GM18526 (cell line): ENCODE measurements around the gene PIK3C3.

ENCODE experiments used
- POLR2A ChIP-seq: IDR thresholded peaks from 3 replicates; pipeline ENCODE4 v1.6.1; 2011; ENCODE audit not compliant: insufficient read length; ENCODE audit errors: extremely low read depth

PIK3C3 gene

DNA sequence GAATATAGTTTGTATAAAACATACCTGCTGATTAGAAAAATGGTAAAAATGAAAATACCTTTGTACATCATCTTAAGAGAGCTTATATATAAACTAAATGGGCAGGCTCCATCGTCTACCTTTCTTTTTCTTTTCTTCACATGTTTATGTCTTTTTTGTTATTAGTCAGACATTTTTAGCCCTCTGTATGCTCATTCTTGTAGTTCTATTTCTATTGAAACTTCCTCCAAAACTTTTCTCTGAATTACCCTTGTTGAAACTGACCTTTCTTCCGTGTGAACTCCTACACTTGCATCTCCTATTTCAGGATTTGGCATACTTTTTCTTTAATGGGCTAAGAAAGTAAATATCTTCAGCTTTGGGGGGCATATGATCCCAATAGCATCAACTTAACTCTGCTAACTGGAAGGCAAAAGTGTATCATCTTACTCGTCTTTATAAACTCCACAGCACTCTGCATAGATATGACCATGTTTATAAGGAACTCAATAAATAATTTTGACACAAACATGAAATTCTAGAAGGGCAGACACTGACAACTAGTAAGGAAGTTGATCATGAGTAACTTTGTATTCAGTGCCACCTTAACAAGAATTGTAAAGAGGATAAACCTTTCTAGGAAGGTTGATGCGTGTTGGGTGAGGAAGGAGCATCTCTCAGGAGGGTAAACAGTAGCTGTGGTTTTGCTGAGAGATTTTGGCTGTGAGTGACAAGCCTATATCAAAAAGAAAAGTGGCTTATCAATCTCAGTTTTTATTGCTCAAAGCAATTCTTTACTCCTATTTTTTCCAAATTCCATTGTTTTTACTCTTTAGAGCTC is 127.6 kb downstream of the PIK3C3 start:
- no peak for TF ChIP-seq POLR2A

DNA sequence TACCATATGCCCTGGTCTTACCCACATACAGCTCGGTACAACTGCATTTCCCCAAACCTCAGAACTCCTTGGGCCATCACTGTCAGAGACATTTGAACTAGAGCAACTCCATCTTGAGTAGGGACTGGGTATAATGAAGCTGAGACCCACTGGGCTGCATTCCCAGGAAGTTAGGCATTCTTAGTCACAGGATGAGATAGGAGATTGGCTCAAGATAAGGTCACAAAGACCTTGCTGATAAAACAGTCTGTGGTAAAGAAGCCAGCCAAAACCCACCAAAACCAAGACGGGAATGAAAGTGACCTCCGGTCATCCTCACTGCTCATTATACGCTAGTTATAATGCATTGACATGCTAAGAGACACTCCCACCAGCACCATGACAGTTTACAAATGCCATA is 131.3 kb downstream of the PIK3C3 start:
- TF ChIP-seq POLR2A, result no peak

DNA sequence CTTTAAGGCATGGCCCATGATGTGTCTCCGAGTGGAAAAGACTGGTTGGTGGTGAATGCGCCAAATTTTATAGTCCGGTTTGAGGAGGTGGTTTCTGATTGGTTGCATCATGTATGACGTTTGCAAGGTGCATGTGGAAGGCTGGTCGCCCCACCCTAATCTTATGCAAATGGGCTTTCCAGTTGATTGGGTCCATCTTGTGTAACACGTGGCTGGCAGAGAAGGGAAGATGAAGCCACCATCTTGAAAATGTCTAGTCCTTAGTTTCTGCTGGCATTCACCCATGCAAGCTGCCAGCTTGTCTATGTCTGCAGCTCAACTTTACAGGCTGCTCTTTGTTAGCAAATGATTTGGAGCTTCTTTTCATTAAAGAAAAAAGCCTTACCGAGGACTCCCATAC is 132.2 kb downstream of the PIK3C3 start:
- TF ChIP-seq POLR2A, result no peak

DNA sequence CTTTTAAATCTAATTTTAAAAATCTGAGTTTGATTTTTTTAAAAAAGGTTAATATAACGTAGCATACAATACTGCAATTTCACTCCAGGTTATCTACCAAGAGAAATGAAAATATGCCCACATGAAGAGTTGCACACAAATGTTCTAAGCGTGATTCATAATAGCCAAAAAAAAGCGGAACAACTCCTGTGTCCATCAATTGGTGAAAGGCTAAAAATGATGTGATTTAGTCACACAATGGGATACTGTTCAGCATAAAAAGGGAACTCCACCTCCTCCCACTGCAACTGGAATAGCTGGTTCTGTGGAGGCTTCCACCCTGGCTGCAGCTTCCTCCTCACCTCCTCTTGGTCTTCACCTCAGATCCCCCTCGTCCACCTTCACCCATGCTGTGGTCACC is 132.8 kb downstream of the PIK3C3 start:
- no peak for TF ChIP-seq POLR2A

DNA sequence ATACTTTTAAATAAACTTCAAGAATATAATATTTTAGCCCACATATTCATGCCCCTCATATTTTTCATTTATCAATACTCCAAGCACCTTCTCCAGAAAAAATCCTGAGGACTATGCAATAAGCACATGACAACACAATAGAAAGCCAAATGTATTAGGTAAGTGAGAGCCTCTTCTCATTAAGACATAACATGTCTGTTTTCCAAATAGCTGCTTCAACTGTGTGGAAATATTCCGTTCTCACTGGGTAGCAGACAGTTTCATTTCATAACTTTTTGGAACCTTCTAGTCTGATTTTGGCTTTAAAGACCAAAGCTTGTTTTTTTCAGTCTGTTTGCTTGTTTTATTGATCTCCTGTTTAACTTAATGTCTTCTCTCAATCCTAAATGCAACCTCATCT is 137.8 kb downstream of the PIK3C3 start:
- TF ChIP-seq POLR2A, result no peak

DNA sequence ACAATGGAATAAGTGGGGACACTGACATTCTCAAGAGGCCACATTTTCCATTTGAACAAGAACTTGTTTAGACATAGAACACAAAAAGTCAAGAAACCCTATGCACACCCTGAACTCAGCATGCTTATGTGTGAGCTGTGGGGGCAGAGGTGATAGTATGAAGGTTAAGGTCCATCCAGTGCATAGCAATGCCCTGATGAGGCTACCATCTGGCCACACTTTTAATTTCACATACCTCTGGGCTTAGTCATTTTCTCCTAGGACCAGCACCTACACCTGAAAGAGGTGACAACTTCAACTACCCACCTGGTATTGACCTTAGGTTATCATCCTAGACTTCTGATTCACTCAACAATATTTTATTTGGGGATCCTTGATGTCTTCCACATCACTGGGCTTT is 139.8 kb downstream of the PIK3C3 start:
- TF ChIP-seq POLR2A, result no peak

DNA sequence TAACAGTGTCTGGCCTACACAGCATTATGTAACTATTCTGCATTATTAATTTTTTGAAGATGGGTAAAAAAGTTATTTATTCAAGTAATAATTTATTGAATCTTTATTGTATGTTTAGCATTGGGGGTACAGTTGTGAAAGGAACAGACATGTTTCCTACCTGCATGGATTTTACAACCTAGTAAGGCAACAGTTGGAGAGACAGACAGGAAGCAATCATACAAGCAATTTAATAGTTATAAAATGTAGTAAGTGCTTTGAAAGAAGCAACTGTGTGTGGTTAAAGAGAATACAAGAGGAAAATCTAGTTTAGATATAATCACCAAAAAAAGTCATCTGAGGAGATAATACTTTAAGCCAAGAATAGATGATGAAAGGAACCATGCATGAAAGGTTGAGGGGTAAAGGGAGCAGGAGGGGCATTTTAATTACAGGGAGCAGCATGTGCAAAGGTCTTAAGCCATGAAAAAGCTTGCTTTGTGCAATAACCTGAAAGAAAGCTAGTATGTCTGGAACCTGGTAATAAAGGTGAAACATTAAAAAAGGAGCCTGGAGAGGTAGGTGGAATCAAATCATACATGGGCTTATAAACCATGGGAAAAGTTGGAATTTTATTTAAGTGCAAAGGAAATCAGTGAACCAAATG is 140.8 kb downstream of the PIK3C3 start:
- TF ChIP-seq POLR2A, result no peak

DNA sequence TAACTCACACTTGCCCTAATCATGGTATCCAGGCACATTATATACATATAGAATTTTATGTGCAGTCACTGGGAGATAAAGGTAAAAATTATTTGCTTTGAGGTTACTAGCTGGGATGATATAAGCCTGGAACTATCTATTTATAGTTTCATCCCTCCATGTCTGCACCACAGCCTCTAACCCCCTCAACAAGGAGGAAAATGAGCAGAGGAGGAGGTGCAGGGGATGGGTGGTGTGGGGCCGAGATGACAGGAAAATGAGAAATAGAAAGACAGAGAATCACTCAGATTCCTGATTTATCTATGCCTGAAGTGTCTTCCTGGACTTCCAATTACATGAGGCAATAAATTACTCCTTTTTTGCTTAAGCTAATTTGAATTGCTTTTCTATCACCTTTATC is 145.2 kb downstream of the PIK3C3 start:
- no peak for TF ChIP-seq POLR2A

DNA sequence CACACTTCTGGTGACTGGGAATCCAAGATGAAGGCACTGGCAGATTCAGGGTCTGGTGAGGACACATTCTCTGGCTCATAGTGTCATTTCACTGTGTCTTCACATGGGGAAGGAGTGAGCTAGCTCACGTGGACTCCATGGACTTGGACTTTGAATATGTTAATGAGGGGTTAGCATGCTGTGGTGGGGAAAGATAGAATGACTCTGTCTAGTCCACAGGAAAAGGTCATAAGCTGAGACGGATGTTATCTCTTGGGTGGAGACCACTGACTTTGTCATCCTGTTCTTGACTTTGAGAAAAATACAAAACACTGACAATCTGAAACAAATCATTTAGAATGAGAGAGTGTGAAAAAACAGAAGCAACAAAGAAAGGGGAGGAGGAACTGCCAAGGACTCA is 145.9 kb downstream of the PIK3C3 start:
- no peak for TF ChIP-seq POLR2A

DNA sequence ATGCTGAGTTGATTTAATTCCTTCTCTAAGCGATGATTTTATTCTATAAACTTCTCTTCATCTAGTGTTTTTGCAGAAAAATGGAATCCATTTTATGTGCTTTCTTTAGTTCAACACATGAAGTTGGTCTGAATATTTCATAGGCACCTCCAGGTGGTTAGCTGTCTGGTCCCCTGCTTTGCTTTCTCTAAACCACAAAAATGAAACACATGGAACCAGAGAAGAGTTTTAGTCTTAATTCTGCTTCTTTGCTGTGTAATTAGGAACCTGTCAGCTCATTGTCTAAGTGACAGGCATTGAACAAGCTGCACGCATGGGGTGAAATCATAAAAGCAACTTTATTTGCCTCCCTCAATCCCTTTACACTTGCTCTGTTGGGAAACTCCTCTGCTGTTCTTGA is 150.4 kb downstream of the PIK3C3 start:
- TF ChIP-seq POLR2A, result no peak

DNA sequence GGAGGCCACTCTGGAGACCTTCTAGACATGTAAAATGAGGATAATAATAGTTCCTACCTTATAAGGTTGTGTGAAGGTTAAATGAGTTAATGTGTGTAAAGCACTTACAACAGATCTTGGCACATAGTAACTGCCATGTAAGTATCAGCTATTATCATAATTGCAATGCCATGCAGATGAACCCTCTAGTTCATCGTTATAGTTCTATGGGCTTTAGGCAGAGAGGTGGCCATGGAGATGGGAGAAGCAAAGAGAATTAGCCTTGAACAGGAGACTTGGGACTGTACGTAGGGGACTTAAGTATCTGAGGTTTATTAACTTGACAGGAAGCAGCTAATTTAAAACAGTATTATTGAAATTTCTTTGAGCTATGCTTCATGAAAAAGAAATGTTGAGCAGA is 151.8 kb downstream of the PIK3C3 start:
- no peak for TF ChIP-seq POLR2A

DNA sequence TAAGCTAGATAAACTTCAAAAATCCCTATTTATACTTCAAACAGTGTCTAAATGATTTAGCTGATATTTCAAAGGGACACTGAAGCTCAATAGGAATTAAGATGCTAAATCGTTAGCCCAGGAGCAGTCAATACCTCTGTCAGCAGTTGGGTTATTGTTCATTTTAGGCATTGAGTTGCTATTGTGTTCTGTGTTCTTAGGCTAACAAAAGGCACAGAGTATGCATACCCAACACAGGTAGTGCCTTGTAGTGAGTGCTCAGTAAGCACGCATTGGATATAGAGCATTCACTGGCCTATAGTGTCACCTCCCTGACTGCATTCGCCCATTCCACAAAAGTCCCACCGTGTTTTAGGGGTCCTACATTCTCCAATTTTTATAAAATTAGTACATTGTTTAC is 152.3 kb downstream of the PIK3C3 start:
- no peak for TF ChIP-seq POLR2A

DNA sequence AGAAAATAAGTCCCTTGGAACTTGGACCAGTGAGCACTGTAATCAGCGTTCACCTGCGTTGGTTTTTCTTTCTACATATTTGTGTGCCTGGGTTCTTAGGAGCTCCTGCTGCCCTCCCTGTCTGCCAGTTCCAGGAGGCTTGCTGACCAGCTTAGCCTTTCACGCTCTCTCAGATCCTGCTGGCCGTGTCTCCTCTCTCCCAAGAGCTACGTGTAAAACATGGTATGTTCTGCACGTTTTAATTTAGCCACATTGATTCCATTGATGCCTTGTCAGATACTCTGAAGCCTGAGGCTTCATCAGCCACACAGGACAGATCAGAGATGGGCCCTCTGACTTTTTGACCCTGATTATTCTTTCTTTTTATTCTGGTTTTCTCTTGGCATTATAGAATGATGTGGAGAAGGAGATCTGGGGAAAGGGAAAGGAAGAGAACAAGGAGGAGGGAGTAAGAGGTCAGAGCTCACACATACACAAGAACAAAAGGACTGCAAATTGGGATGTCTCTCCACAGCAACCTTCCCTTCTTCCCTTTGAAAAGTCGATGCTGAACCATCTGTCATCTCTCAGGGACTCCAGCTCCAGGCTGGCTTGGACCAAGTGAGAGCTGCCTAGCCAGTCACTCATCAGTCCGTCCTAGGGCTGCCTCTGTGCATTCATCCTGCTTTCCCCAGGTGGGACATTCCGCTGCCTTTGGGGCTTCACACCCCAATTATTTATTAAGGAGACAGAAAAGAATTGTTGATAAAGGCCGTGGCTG is 152.8 kb downstream of the PIK3C3 start:
- TF ChIP-seq POLR2A, result no peak

DNA sequence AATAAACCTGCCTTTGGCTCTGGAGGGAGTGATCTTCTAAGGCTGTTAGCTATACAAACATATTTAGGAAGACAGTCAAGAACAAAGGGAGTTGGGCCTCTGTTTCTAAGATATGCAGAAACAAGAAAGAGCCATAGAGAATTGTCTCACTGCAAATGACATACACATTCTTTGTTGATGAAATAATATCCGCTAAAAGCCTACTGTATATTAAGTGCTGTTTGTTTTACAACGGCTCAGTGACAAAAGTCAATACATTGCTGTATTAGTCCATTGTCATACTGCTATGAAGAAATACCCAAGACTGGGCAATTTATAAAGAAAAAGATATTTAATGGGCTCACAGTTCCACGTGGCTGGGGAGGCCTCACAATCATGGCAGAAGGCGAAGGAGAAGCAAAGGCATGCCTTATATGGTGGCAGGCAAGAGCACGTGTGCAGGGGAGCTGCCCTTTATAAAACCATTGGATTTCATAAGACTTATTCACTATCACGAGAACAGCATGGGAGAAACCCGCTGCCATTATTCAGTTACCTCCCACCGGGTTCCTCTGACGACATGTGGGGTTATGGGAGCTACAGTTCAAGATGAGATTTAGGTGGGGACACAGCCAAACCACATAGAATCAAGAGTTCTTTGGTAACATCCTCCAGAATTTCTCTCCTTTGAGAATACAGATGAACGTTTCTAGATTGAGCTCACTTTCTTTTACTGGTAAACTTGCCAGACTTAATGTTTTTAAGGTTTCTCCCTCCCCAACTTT is 157.8 kb downstream of the PIK3C3 start:
- TF ChIP-seq POLR2A, result no peak

DNA sequence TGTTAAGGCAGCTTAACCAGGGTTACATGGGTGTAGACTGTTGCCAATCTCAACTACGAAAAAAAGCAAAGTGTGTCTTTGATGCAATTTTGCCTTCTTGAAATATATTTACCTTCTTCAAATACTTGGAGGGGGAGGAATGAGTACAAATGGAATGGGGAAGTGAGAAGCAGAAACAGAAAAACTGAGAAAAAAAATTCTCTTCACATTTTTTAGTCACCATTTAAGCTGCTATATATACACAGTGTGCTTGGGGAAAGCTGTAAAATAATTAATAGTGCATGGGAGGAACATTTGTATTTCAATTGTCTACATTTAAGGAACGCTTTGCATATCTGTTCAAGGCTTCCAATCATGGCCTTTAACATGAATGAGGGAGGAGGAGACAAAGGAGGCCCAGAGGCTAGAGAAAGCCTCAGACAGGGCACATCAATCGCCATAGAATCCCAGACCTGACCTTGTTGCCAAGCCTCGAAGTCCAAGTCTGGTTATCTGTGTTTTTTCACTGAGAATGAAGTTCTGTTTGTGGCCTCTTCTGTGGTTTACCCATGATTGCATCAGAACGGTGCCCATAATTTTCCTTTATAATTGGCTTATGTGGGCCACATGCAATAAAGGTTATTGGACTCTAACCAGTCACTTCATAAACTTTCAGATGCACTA is 158.6 kb downstream of the PIK3C3 start:
- TF ChIP-seq POLR2A, result no peak
